ENCODE data around the gene LGALS1.

GRCh38 chr22:37647928-37648327 lies 27.5 kb upstream of the LGALS1 start:
- TF ChIP-seq CTCF (IDR thresholded peaks at IDR 0.05; ENCODE audit: insufficient read depth, low read length) (no peak), POLR2AphosphoS5 (IDR thresholded peaks at IDR 0.05; ENCODE audit: low read depth) (no peak), SPI1 (IDR thresholded peaks at IDR 0.05; ENCODE audit: borderline replicate concordance, low read depth) (no peak), REST (IDR thresholded peaks at IDR 0.05; ENCODE audit: insufficient replicate concordance, low read depth) (no peak)
